ENCODE results near the gene SSC5D.

Gene SSC5D

DNA sequence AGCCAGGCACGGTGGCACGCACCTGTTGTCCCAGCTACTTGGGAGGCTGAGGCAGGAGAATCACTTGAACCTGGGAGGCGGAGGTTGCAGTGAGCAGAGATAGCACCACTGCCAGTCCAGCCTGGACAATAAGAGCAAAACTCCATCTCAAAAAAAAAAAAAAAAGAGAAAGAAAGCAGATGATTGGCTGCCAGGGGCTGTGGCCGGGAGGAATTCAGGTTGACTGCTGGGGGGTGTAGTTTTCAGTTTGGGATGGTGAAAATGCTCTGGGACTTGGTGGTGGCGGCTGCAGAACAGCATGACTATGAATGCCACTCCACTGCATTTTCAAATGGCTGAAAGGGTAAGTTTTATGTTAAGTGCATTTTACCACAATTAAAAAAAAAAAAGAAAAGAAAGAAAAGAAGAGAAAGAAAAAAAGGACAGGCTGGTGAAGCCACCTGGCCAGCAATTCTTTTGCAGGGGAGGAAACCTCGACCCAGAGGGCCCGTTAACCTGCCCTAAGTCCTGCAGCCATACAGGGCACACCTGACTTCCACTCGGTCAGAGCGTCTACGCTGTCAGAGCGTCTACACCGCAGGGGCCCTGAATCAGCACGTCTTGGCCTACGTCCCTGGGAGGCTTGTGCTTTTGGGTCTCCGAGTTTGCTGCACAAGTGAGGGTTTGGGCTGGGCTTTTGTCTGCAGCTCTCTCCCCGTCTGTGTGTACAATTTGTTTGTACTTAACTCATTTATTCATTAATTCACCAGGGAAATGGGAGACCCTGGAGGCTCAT is 30.4 kb upstream of the SSC5D start:
- TF ChIP-seq TAF1 (IDR thresholded peaks at IDR 0.05; ENCODE audit: low read depth) (no peak), FOXM1 (IDR thresholded peaks at IDR 0.05; ENCODE audit: borderline replicate concordance, low read depth) (no peak)
- TF ChIP-seq, protein P1, sequence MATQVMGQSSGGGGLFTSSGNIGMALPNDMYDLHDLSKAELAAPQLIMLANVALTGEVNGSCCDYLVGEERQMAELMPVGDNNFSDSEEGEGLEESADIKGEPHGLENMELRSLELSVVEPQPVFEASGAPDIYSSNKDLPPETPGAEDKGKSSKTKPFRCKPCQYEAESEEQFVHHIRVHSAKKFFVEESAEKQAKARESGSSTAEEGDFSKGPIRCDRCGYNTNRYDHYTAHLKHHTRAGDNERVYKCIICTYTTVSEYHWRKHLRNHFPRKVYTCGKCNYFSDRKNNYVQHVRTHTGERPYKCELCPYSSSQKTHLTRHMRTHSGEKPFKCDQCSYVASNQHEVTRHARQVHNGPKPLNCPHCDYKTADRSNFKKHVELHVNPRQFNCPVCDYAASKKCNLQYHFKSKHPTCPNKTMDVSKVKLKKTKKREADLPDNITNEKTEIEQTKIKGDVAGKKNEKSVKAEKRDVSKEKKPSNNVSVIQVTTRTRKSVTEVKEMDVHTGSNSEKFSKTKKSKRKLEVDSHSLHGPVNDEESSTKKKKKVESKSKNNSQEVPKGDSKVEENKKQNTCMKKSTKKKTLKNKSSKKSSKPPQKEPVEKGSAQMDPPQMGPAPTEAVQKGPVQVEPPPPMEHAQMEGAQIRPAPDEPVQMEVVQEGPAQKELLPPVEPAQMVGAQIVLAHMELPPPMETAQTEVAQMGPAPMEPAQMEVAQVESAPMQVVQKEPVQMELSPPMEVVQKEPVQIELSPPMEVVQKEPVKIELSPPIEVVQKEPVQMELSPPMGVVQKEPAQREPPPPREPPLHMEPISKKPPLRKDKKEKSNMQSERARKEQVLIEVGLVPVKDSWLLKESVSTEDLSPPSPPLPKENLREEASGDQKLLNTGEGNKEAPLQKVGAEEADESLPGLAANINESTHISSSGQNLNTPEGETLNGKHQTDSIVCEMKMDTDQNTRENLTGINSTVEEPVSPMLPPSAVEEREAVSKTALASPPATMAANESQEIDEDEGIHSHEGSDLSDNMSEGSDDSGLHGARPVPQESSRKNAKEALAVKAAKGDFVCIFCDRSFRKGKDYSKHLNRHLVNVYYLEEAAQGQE (IDR thresholded peaks at IDR 0.05; ENCODE audit: low read depth), result no peak

GRCh38 chr19:55459551-55459949 is 28.7 kb upstream of the SSC5D start:
- no peak for TF ChIP-seq TCF12 (IDR thresholded peaks at IDR 0.05; ENCODE audit: low read depth)
- no peak for TF ChIP-seq EP300 (IDR thresholded peaks at IDR 0.05; ENCODE audit: borderline replicate concordance)
- no peak for TF ChIP-seq CREB1 (IDR thresholded peaks at IDR 0.05; ENCODE audit: low read depth)
- TF ChIP-seq YY1 (IDR thresholded peaks at IDR 0.05; ENCODE audit: low read depth), result no peak
- no peak for TF ChIP-seq EGR1 (IDR thresholded peaks at IDR 0.05)
- TF ChIP-seq, protein P2, sequence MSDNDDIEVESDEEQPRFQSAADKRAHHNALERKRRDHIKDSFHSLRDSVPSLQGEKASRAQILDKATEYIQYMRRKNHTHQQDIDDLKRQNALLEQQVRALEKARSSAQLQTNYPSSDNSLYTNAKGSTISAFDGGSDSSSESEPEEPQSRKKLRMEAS (IDR thresholded peaks at IDR 0.05), result no peak
- no peak for TF ChIP-seq FOXM1 (IDR thresholded peaks at IDR 0.05; ENCODE audit: borderline replicate concordance, low read depth)
- TF ChIP-seq ZBTB7A (IDR thresholded peaks at IDR 0.05; ENCODE audit: low read depth), result no peak
- no peak for TF ChIP-seq TAF1 (IDR thresholded peaks at IDR 0.05; ENCODE audit: low read depth)
- TF ChIP-seq CEBPB (IDR thresholded peaks at IDR 0.05), result no peak
- TF ChIP-seq, protein P1 (IDR thresholded peaks at IDR 0.05; ENCODE audit: low read depth), result no peak
- no peak for TF ChIP-seq RAD21 (IDR thresholded peaks at IDR 0.05; ENCODE audit: low read depth)
- TF ChIP-seq NFIC (IDR thresholded peaks at IDR 0.05), result no peak

DNA sequence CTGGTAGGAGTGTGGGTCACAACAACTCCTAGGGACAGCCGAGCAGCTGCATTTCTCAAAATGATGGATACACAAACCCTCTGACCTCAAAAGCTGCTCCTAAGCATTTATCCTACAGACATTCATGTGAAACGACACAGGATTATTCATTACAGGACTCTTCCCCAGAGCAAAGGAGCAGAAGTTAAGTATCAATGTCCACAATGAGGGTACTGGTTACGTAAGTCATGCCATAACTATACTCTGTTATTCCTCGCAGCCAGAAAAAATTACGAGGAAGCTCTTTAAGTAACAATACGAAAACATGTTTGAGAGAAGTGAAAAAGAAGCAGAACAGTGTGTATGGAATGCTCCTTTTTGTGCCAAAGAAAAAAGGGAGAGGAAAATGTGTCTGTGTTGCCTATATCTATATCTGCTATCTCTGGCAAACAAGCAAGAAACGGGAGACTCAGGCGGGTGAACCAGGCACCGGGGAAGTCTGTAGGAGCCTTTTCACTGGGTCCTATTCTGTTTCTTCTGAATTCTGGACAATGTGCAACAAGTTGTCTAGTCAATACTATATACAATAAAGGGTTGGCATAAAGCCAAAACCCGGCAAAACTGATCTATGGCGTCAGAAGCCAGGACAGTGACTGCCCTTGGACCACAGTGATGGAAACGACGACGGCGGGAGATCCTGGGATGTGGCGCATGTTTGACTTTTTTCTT is 28.1 kb upstream of the SSC5D start:
- peak; percentile 65; the same call in 1 of the 2 replicates for TF ChIP-seq NFIC (IDR thresholded peaks at IDR 0.05)
- no peak for TF ChIP-seq TAF1 (IDR thresholded peaks at IDR 0.05; ENCODE audit: low read depth)
- TF ChIP-seq RAD21 (IDR thresholded peaks at IDR 0.05; ENCODE audit: low read depth), result no peak

DNA sequence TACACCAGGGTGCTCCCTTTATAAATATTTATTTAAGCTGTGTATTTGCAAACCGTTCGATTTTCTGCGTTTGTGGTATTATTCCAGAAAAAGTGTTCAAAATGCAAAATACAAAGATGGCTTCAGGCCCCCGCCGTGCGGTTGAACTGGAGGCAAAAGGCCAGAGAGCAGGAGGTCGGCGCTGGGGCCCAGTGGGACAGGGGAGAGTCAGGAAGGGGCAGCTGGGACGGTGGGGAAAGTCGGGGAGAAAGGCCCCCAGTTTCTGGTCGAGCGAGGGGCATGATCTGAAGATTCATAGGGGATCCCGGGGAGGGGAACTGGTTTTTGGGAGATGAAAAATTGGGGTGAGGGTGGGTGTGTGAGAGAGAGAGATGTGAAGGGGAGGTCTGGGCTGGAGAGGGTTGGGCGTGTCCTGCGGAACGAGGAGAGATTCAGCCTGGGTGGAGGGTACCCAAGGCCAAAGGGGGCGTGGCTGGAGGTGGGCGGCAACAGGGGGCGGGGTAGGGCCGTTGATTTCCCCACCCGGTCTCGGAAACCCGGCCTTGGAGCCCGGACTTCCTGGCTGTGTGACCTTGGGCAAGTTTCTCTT is 27.5 kb upstream of the SSC5D start:
- TF ChIP-seq CEBPB (IDR thresholded peaks at IDR 0.05) (no peak), NFIC (IDR thresholded peaks at IDR 0.05) (no peak), RAD21 (IDR thresholded peaks at IDR 0.05; ENCODE audit: low read depth) (no peak), TEAD4 (IDR thresholded peaks at IDR 0.05) (no peak), EGR1 (IDR thresholded peaks at IDR 0.05) (no peak), FOXM1 (IDR thresholded peaks at IDR 0.05; ENCODE audit: borderline replicate concordance, low read depth) (no peak), YY1 (IDR thresholded peaks at IDR 0.05; ENCODE audit: low read depth) (no peak), EP300 (IDR thresholded peaks at IDR 0.05; ENCODE audit: borderline replicate concordance) (no peak), ZBTB7A (IDR thresholded peaks at IDR 0.05; ENCODE audit: low read depth) (no peak), USF1 (IDR thresholded peaks at IDR 0.05) (no peak), TCF12 (IDR thresholded peaks at IDR 0.05; ENCODE audit: low read depth) (no peak), CREB1 (IDR thresholded peaks at IDR 0.05; ENCODE audit: low read depth) (no peak)
- TF ChIP-seq, protein P1 (IDR thresholded peaks at IDR 0.05; ENCODE audit: low read depth), result no peak
- TF ChIP-seq, protein P2 (IDR thresholded peaks at IDR 0.05), result no peak

All from Ishikawa (cell line).